HG03520 (cell line): ENCODE data around the gene CORO2A.
"Not testable (repeated sequence)": the region's sequence is repeated elsewhere in the genome, so short reads cannot be mapped to it uniquely, and the experiment has no call there.

Experiments used
- ATAC-seq: cut with Tn5 transposase; IDR thresholded peaks from one replicate; pipeline ENCODE4 v1.9.1; 2021; ENCODE audit warnings: mild to moderate bottlenecking, moderate library complexity; ENCODE audit not compliant: unreplicated experiment

CORO2A gene

DNA sequence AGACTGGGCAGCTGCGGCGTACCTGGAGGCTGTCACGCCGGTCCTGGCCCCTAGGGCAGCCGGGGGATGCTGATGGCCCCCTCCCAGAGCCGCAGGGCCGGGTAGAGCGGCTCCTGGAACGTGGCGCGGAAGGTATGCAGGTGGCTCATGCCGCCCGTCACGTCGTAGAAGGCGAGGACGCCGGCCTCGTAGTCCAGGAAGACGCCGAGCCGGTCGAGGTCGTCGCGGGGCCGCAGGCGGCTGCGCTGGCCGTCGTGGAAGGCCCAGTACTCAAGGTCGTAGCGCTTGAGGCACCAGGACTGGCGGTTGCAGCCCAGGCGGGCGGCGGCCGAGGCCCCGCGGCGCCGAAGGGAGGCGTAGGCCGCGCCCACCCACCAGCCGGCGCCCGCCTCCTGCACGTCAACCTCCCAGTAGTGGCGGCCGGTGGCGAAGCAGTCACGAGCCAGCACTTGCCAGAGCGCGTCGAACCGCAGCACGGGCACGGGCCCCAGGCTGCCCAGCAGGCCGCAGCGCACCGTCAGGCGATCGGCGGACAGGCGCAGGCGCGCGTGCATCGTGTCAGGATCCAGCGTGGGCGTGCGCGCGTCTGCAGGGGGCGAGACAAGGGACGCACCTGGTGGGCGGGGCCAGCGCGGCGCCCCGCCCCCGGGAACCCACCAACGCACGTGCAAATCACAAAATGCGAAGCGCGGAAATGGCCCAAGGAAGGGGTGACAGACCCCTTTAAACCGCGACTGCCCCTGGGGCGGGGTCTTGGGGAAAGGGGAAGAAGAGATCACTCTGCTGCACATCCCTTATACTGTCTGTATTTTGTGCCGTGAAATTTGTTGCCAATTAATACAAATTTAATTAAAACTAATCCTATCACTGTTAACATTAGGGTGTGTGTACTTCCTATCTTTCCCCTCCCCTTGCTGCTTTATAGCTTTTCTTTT, 104.8 kb downstream of the CORO2A start:
- ATAC-seq, result no peak

DNA sequence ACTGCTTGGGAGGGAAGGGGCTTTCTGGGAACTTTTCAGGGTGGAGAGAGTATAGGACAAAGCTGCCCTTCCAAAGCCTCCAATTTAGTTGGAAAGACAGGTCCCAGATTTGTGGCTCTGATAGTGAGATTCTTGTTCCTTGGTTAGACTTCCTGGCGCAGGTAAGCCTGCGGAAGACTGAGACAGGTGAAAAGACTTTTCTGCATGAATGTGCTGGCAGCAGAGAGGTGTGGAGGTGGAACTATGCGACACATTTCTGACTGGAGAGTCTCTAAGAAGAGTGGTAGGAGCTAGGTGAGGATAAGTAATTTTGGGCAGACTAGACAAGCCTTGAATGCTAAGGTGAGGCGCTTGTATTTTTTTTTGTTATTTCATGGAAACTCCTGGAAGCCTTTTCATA, 106.0 kb downstream of the CORO2A start:
- no peak for ATAC-seq

DNA sequence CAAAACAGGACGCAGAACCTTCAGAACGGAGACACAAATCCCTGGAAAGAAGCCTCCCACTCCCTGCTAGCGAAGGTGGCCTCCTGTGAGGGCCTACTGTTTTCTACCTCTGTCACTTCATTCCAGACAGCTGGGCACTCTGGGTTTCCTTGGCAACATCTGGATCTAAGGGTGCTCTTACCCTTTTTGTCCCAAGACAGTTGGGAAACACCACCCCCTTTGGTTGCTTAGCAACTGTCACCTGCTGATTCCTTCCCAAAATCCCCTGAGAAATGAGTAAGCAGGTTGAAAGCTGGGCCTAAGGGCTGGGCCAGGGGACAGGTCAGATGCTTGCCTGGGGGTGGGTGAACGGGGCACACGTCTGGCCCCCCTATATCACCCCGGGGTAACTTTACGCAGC, 106.5 kb downstream of the CORO2A start:
- ATAC-seq, result no peak

DNA sequence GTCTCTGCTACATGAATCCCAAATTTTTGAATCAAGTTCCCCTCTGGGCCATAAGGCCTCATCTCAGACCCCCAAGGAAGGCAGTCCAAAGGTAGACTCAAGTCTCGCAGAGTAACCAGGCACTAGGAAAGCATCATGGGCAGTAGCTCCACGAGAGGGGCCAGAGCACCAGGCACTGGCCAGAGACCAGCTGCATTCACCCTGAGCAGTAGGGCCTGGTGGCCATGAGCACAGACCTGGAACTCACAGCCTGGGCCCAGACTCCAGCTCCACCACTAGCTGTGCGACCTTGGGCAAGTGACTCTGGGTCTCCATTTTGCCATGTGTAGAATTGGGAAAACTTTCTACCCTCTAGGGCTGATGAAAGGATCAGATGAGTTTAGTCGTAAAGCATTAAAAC, 107.4 kb downstream of the CORO2A start:
- ATAC-seq, result no peak

DNA sequence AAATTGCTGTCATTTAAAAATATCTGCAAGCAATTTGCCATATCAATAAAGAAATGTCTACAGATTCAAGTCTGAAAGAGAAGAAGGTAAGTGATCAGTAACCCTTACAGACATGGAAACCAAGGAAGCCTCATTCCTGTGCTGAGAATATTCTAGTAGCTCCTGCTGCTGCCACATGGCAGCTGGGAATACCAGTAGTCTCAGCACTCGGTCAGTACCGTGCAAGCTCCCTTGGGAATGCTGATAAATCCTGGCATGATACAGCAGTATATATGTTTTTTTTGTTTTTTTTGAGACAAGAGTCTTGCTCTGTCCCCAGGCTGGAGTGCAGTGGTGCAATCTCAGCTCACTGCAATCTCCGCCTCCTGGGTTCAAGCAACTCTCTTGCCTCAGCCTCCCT, 108.0 kb downstream of the CORO2A start:
- ATAC-seq, result no peak

DNA sequence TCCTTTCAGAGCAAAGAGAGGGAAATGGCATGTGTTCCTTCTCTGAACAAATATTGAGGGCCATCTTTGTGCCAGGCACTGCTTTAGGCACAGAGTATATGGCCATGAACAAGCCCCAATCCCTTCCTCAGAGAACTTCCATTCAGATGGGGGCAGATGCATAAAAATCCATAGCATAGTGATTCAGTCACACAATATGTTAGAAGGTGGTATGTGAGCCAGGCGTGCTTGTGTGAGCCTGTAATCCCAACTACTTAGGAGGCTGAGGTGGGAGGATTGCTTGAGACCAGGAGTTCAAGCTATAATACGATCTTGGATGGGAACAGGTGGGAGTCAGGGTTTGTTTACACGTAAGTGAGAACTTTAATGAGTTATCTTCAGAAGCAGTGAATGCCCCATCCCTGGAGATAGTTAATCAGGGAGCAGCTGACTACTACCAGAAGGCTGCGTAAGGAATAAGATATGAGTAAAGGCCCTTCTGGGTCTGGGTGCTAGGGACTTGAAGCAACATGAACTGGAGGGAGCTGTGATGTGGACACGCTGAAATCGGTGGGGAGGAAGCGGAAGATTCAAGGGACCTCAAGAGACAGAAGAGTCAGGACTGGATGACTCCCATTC, 108.8 kb downstream of the CORO2A start:
- ATAC-seq, result no peak

DNA sequence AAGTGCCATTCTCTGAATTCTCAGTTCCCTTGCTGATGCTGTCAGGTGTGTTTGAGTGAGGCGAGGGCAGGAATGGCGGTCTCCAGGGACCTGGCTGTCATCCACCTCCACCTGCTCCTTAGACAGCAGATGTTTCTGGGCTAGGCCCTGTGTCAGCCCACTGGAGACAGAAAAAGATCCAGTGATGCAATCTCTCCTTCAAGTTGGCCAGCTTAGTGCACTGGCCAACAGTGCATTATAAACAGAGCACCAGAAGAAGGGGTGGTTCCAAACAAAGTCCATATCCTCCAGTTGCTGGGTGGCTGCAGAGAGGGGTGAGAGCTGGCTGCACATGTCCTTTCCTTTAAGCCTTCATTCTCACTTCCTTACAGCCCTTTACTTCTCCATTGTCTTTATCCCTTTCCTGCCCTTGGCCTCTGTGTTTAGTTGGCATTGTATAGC, 109.4 kb downstream of the CORO2A start:
- no peak for ATAC-seq

DNA sequence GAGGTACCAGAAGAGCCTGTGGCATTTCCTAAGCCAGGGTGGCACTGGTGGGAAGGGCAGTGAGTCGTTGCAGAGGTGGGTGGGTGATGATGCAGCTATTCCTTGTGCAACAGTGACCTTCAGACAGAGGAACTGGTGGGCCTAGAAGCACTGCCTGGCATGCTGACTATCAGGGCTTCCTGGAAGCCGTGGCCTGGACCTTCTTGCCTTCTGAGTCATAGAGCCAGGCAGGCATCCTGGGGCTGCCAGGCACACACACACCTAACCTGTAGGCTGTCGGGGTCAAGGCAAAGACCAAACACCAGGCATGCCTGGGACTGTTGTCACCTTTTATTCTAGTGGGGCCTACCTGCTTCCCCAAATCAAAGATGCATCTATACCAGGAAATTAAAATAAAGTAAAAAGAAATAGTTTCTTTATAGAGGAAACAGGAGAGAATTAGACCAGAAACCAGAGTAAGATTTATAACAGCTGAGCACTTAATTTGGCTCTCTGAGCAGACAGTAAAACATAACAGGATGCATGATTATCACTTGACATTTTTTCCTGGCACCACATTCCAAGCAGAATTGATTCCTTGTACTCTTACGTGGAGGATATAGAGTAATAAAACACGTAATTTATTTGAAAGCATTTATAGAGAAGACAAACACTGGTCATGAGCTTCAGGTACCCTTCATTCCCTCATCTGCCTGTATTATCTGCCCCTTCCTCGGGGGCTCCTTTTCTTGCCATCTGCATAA, 110.8 kb downstream of the CORO2A start:
- no peak for ATAC-seq

DNA sequence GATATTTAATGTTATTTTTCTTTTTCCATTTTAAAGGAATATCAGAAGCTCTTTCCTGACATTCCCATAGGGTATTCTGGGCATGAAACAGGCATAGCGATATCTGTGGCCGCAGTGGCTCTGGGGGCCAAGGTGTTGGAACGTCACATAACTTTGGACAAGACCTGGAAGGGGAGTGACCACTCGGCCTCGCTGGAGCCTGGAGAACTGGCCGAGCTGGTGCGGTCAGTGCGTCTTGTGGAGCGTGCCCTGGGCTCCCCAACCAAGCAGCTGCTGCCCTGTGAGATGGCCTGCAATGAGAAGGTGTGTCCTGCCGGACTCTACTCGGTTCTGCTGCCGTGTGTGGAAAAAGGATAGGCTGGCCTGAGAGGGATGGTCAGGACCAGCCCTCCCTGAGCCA, 111.7 kb downstream of the CORO2A start:
- ATAC-seq, result no peak

DNA sequence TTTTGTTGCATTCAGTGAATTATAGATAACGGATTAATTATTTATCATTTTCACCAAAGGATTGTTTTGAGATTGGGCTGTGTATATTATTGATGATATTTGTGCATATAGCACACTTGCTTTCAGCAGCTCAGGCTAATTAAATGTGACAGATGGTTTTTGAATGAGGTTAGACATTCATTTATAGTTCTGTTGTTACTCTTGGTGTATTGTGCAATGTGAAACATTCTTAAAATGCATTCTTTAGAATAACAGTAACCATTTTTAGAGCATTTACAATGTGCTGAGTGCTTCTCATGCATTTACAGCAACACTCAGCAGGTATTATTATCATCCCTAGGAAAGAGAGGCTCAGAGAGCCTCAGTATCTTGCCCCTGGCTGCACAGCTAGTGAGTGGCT, 112.1 kb downstream of the CORO2A start:
- ATAC-seq, result no peak

DNA sequence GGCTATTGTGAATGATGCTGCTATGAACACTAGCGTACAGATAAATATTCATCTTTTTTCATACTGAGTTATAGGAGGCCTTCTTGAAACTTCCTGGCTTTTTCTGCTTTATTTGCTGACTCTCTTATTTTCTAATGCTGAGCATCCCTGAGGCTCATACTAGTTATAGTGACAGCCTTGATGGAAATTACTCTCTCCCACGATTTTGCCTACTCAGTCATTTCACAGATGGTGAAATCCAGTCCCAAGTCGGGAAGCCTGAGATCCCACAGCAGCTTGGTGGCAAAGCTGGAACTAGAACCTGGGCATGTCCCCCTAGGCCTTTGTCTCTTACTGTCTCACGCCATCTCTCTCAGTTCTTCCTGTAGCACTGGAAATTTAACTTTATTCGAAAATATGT, 113.5 kb downstream of the CORO2A start:
- ATAC-seq, result no peak

DNA sequence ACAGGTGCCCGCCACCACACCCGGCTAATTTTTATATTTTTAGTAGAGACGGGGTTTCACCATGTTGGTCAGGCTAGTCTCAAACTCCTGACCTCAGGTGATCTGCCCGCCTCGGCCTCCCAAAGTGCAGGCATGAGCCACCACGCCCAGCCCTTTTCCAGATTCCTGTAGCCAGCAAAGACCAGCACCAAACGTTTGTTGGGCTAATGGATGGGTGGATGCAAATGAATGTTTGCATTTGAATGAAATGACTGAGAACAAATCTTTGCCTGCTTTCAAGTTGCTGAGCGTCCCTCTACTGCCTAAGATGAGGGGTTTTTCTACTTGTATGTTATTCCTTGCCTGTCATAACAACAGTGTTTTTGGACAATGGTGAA, 115.9 kb downstream of the CORO2A start:
- ATAC-seq, result not testable (repeated sequence)

DNA sequence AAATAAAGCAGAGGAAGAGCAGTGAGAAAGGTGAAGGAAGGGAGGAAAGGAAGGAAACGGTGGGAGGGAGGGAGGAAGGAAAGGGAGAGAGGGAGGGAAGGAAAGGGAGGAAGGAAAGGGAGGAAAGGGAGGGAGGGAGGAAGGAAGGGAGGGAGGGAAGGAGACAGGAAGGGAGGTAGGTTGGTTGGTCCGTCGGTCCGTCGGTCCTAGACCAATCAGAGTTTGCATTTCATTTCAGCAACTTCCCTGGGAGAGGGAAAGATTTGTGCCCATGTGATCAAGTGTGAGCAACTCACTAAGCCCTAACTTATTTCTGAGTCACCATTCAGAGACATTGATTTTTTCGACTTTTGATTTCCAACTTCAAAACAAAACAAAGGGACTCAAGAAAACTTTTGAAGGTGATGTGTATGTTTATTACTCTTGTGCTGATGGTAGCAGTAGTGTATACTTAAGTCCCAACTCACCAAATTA, 117.1 kb downstream of the CORO2A start:
- ATAC-seq, result no peak

DNA sequence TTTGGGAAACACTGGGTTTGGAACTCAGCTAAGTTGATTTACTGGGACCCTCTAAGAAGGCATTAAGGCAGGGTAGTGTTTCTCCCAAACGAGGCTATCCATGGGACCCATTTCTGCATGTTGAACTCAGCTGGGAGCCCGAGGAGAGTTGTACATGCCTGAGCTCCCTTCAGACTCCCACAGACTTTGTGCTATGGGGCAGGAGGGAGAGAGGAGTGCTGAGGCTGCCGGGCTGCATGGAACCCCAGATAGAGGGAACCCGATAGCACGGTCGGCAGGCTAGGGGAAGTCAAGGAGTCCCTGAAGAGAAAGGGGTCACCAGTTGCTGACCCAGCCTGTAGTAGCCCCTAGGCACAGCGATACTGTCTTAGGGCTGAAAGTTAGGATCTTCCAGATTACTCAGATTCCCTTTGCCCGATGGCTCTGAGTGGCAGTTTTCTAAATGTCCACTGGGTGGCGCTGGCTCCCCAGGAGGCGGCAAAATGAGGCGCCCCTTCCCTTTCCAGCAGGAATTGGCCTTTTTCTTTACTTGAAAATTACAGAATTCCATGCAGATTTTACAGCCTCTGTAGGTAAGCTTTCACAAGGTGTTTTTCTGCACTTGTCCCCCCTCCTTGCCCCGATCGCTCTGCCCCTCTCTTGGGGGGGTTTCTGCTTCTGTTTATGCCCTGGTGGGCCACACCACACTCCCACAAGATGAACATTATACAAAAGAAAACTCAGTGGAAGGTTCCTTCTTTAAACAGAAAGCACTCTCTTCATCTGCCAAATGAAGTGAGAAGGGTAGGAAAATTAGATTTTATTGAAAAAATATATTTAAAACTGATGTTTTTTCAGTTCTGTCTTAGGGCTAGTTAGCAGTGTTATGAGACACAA, 118.1 kb downstream of the CORO2A start:
- ATAC-seq, result no peak

DNA sequence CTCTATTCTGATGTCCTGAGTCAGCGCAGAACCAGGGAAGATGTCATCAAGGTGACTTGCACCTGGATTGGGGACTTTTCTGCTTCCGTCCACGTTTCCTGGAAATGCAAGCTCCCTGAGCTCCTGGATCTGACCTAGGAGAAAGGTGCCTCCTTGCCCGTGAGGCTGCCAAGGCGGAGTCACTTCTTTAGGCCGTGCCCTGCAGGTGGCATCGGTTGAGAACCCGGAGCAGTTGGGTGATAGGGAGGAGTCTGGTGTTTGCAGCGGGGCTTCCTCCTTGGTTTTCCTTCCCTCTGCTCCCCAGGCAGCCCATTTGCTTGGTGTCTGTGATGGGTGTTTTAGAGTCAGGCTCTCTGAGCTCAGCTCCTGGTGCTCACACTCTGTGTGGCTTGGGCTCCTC, 120.7 kb downstream of the CORO2A start:
- no peak for ATAC-seq
